ENCODE data around the gene IRF2BPL. TPM values are rescaled to one million over a fixed set of nuclear protein-coding genes. Genes with fewer than 3 reads are reported as not detected.
A peak's percentile ranks its signal among the peaks of the same experiment; 100 is the strongest.

Gene IRF2BPL
- total RNA-seq, 1 donor from 2014 or later: 70.9 TPM

- no peak for DNase-seq (ENCODE audit: low spot score)
Observed at GRCh38 chr14:76986231-76986565, 42.3 kb downstream of the IRF2BPL start.

DNA sequence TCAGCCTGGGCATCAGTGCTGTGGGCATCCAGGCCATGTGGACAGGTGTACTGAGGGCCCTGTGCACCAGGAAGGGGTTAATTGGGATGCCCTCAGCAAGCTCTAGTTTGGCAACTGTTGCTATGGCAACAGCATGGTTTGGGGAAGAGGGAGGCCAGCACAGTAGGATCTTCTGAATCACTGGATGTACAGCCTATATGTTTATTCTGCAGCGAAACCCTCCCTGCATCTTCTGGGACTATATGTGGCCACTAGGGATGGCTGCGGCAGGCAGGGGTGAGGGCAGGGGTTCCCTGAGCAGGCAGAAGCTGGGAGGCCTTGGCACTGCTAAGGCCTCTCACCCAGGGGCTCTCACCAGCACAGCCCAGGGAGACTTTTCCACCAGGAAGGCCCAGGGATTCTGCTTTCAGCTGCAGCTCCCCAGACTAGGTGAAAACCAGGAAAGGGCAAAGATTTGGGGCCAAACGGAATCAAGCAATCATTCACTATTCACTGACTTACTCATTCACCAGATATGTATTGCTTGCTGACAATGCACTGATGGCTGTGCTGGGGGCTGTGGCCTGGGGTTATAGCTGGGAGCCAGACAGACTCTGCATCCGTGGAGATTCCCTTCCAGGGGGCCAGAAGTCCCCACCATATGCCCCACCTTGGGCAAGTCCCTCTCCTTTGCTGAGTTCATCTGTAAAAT lies 42.8 kb downstream of the IRF2BPL start:
- no peak for DNase-seq (ENCODE audit: low spot score)

GRCh38 chr14:76984787-76985375 lies 43.6 kb downstream of the IRF2BPL start:
- DNase-seq (ENCODE audit: low spot score): no peak

DNA sequence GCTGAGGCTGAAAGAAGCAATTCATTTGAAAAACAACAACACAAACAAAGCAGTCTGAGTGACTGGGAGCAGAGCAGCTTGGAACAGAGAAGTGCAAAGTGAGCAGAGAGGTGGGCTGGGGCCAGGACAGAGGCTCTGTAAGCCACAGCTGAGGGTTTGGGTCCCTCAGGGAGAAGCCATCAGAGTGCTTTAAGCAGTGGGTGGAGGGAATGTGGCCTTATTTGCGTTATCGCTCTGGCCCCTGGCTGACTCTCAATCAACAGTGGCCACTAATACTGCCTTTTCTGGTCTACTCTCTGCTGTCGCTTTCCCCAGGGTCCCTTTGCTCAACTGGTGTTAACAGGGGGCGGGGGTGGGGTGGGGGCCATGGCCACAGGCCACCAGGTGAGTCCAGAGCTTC lies 44.2 kb downstream of the IRF2BPL start:
- DNase-seq (ENCODE audit: low spot score): no peak

DNA sequence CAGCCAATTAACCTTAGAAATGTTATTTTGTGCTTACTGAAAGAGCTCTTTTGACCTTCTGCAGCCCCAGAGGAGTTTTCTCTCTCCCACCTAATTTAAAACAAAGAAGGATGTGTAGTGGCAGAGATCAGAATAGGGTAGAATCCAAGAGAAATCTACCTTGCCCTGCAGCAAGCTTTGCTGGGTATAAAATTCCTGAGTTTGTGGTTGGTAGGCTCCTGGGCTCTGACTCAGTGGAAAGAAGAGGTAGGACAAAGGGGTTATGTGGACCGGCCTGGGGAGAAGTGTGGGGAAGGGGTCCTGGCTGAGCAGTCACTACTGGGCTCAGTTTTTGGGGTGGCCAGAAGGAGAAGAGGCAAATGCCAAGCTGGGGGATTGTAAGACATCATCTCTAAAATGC lies 46.8 kb downstream of the IRF2BPL start:
- no peak for DNase-seq (ENCODE audit: low spot score)

GRCh38 chr14:76977793-76978720 lies 50.5 kb downstream of the IRF2BPL start:
- peak; percentile 73 for DNase-seq (ENCODE audit: low spot score)

DNA sequence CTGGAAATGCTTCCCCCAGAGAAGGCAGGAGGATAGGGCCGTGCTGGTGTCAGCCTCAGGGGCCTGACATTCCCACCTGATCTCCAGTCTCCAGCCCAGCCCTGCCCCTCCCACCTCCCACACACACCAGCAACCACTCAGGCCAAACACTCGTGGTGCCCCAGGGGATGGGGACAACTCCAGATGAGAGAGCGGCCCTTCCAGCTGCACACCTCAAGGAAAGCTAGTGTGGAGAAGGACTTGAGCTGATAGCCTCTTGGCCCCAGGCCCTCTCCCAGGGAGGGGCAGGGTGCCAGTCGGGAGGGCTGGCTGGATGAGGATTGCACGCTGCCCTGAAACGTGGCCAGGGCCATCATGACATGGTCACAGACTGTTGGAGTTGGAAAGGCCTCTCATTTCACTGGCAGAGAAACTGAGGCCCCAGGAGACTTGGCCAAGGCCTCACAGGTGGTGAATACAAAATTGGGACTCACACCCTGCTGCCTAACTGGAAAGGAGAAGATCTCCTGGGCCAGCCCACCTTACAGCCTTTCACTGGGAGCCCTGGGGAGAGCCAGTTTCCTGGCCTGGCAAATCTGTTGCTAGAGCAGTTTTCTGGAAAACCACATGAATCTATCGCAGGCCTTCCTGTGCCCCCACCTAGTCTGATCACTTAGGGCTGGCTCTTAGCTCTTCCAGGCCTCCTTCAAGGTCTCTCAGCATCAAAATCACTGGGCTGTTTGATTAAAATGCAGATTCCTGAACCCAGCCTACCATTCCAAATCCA lies 52.1 kb downstream of the IRF2BPL start:
- no peak for DNase-seq (ENCODE audit: low spot score)

GRCh38 chr14:76975812-76976211 lies 52.7 kb downstream of the IRF2BPL start:
- DNase-seq (ENCODE audit: low spot score): no peak

- no peak for DNase-seq (ENCODE audit: low spot score)
Observed at GRCh38 chr14:76975051-76975450, 53.5 kb downstream of the IRF2BPL start.

Other genes with a start within 250 kb of the IRF2BPL start
- 22.2 TPM for gene ANGEL1, start 215.8 kb downstream of the IRF2BPL start, total RNA-seq
- not detected for gene LRRC74A, start 202.3 kb downstream of the IRF2BPL start, total RNA-seq
- gene CIPC, start 69.5 kb upstream of the IRF2BPL start, total RNA-seq: 31.2 TPM
- 0.09 TPM for gene ZDHHC22, start 113.1 kb upstream of the IRF2BPL start, total RNA-seq
- 1.4 TPM for gene TMEM63C, start 153.1 kb upstream of the IRF2BPL start, total RNA-seq
- gene NGB, start 242.5 kb upstream of the IRF2BPL start, total RNA-seq: not detected